ENCODE data around the gene PGS1.

The PGS1 gene

DNA sequence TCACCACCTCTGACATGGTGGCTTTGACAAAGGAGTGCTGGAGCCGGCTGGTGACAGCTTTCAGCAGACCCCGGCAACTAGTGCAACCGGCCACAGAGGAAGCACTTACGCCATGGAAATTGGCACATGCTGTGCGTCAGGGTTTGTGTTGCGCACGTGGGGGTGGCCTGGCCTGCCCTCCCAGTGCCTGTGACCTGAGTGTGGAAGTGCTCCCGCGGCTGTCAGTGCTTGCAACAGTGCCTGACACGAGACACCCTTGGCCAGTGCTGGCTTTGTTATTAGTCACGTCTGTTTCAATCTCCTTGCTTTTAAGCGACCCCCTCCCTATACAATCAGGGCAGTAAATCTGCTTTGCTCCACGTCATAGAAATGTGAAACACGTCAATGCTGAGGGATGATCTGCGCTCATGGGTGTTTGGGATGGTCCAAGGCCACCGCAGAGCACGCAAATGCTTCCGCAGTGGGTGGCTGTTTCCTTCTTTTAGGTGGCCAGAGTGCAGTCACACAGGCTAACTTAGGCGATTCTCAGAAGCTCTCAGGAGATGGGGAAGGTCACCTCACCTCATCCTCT lies 64.3 kb downstream of the PGS1 start:
- H3K4me3 ChIP-seq (ENCODE audit: low read depth, low read length), result no peak overlapping the region
- TF ChIP-seq, protein P1, sequence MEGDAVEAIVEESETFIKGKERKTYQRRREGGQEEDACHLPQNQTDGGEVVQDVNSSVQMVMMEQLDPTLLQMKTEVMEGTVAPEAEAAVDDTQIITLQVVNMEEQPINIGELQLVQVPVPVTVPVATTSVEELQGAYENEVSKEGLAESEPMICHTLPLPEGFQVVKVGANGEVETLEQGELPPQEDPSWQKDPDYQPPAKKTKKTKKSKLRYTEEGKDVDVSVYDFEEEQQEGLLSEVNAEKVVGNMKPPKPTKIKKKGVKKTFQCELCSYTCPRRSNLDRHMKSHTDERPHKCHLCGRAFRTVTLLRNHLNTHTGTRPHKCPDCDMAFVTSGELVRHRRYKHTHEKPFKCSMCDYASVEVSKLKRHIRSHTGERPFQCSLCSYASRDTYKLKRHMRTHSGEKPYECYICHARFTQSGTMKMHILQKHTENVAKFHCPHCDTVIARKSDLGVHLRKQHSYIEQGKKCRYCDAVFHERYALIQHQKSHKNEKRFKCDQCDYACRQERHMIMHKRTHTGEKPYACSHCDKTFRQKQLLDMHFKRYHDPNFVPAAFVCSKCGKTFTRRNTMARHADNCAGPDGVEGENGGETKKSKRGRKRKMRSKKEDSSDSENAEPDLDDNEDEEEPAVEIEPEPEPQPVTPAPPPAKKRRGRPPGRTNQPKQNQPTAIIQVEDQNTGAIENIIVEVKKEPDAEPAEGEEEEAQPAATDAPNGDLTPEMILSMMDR (IDR thresholded peaks at IDR 0.05; ENCODE audit: borderline replicate concordance, insufficient read depth, low read depth, low read length), result no peak

DNA sequence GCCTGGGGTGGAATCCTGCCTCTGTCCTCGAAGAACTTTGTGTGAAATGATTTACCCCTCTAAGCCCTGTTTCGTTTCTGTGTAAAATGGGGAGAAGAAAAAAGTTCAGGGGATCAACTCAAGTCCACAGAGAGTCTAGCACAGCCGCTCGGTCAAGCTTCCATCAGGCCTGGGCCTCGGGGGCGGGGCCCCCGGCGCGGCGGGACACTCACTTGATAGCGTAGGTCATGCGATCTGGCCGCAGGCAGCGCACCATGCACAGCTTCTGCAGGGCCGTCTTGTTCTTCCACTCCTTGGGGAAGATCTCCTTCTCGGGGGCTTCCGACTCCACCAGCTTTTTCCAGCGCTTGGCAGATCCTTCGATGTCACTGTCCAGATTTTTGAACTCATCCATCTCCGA lies 65.9 kb downstream of the PGS1 start:
- H3K4me3 ChIP-seq (ENCODE audit: low read depth, low read length), result no peak overlapping the region
- TF ChIP-seq, protein P1 (IDR thresholded peaks at IDR 0.05; ENCODE audit: borderline replicate concordance, insufficient read depth, low read depth, low read length), result no peak

DNA sequence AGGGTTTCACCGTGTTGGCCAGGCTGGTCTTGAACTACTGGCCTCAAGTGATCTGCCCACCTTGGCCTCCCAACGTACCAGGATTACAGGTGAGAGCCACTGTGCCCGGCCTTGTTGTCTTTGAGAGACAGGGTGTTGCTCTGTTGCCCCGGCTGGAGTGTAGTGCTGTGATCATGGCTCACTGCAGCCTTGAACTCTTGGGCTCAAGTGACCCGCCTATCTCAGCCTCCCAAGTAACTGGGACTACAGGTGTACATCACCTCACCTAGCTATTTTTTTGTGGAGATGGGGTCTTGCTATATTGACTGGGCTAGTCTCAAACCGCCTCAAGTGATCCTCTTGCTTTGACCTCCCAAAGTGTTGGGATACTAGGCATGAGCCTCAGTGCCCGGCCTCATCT lies 68.4 kb downstream of the PGS1 start:
- H3K4me3 ChIP-seq (ENCODE audit: low read depth, low read length), result no peak overlapping the region

DNA sequence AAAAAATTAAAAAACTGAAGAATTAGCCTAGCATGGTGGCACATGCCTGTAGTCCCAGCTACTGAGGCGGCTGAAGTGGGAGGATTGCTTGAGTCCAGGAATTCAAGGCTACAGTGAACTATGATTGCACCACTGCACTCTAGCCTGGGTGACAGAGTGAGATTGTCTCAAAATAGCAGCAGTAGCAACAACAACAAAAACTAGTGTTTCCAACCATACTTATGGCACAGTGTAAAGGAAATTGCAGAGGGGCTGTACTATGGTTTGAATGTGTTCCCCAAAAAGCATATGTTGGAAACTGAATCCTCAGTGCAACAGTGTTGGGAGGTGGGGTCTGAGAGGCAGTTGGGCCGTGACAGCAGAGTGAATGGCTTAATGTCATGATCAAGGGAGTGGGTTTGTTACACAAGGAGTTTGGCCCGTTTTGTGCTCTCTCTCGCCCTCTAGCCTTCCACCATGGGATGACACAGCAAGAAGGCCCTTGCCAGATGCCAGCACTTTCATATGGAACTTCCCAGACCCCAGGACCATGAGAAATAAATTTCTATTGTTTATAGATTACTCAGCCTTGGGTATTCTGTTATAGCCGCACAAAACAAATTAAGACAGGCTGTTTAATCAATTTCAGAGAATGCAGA lies 70.0 kb downstream of the PGS1 start:
- TF ChIP-seq, protein P1 (IDR thresholded peaks at IDR 0.05; ENCODE audit: borderline replicate concordance, insufficient read depth, low read depth, low read length), result peak; percentile 43
- no peak overlapping the region for H3K4me3 ChIP-seq (ENCODE audit: low read depth, low read length)

More for the DNA sequence above, 68.4 kb downstream of the PGS1 start:
- TF ChIP-seq, protein P1 (IDR thresholded peaks at IDR 0.05; ENCODE audit: borderline replicate concordance, insufficient read depth, low read depth, low read length), result no peak

DNA sequence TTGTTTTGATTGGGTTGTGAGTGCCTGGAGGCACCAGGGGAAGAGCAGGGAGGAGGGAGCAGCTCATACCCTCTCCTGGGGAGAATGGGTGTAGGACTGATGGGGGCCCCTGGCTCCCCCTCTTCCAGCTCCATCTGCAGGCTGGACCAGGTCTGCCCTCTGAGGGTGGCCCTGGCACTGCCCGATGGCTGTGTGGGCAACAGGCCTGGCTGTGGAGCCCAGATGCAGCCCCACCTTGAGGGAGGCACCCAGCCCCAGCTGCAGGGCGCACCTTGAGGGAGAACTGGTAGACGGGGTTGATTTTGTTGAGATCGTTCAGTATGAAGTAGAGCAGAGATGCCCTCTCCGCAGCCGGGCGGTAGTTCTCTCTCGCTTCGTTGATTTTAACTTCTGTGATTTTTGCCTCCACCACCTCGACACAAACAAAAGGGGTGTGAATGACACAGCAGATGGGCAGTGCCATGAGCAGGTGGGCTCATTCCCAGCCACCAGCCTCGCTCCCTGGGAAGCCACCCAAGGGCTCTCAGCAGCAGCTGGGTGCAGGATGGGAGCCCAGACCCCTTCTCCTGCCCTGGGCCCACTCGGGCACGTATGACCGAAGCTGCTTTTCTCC lies 71.6 kb downstream of the PGS1 start:
- H3K4me3 ChIP-seq (ENCODE audit: low read depth, low read length), result no peak overlapping the region

DNA sequence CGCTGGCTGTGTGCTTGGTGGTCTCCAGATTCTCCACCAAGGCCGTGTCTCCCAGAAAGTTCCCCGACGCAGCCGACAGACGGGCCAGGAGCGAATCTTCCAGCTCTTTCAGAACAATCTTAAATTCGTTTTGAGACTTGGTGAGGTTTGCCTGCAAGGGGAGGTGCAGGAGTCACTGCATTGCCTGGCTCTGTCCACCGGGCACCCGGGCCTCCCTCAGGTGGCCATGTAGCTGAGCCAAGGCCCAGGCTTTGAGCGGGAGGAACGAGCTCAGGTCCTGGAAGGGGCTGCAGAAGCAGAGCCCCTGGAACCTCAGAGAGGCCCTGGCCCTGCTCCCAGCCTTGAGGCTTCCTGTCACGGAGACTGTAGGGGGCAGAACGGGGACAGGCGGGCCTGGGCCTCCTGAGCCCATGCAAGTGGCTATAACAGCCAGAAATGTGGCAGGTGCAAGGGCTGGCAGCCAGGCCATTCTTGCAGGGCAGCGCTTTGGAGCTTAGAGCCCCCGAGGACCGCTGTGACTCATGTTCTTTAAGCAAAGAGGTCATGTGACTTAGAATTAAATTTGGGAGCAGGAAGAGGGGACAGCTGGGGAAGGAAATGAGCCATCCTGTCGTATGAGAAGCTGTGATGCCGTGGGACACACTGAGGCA lies 72.4 kb downstream of the PGS1 start:
- TF ChIP-seq, protein P1 (IDR thresholded peaks at IDR 0.05; ENCODE audit: borderline replicate concordance, insufficient read depth, low read depth, low read length), result no peak

More for the DNA sequence above, 71.6 kb downstream of the PGS1 start:
- TF ChIP-seq, protein P1 (IDR thresholded peaks at IDR 0.05; ENCODE audit: borderline replicate concordance, insufficient read depth, low read depth, low read length), result no peak

More for the DNA sequence above, 72.4 kb downstream of the PGS1 start:
- no peak overlapping the region for H3K4me3 ChIP-seq (ENCODE audit: low read depth, low read length)

Measured in GM12875 (cell line).